MCF 10A (cell line): ENCODE results near the gene PTCD3. TPM values are rescaled to one million over a fixed set of nuclear protein-coding genes. Genes with fewer than 3 reads are reported as not detected.

Experiments used
- Bru-seq: library from RNA; stranded (reverse); fragments of 400-500 nt; gene quantifications from one replicate; lab custom pipeline; 2021; lab: Mats Ljungman, UMichigan
- BruChase-seq, 2 experiments: library from RNA; stranded (reverse); fragments of 400-500 nt; gene quantifications; one replicate each; lab custom pipeline; 2021; lab: Mats Ljungman, UMichigan
- BruUV-seq: library from RNA; stranded (reverse); fragments of 400-500 nt; replicated peaks from 2 replicates; lab custom pipeline; 2021; lab: Mats Ljungman, UMichigan
- CTCF ChIA-PET: fragments of 300-600 bp; sonication (Branson Sonifier 250); formaldehyde crosslinking; extraction: SDS; loops from one replicate; lab custom pipeline; 2021; ENCODE audit warnings: antibody characterized with exemption, inconsistent platforms; lab: Yijun Ruan, JAX
- POLR2A ChIA-PET: fragments of 300-600, 350-650 bp; sonication (Branson Sonifier 250); formaldehyde crosslinking; extraction: SDS; loops from one replicate; lab custom pipeline; 2020; ENCODE audit warnings: antibody characterized with exemption, inconsistent platforms; lab: Yijun Ruan, JAX
- DNase-seq: peaks from one replicate; pipeline ENCODE4 v3.0.0-alpha.2; 2018; ENCODE audit not compliant: unreplicated experiment
- H3K27ac Mint-ChIP-seq: one replicate; pipeline ENCODE4 v1.8.0; 2022; ENCODE audit warnings: mild to moderate bottlenecking, low read depth, mixed read lengths; ENCODE audit not compliant: unreplicated experiment
- H3K27me3 Mint-ChIP-seq: one replicate; pipeline ENCODE4 v1.8.0; 2022; ENCODE audit warnings: mixed read lengths; ENCODE audit not compliant: insufficient read depth, unreplicated experiment
- H3K36me3 Mint-ChIP-seq: one replicate; pipeline ENCODE4 v1.8.0; 2022; ENCODE audit warnings: mild to moderate bottlenecking, moderate library complexity, mixed read lengths; ENCODE audit not compliant: insufficient read depth, unreplicated experiment
- H3K4me1 Mint-ChIP-seq: one replicate; pipeline ENCODE4 v1.8.0; 2022; ENCODE audit warnings: mixed read lengths; ENCODE audit not compliant: insufficient read depth, unreplicated experiment
- H3K4me3 Mint-ChIP-seq: one replicate; pipeline ENCODE4 v1.8.0; 2022; ENCODE audit warnings: mild to moderate bottlenecking, moderate library complexity, mixed read lengths; ENCODE audit not compliant: unreplicated experiment
- H3K9me3 Mint-ChIP-seq: one replicate; pipeline ENCODE4 v1.8.0; 2022; ENCODE audit warnings: mixed read lengths; ENCODE audit not compliant: unreplicated experiment
- CTCF ChIP-seq: fragments of 200-600 bp; IDR thresholded peaks from one replicate; pipeline ENCODE4 v1.8.0; 2022; ENCODE audit warnings: antibody characterized with exemption, mild to moderate bottlenecking; ENCODE audit not compliant: unreplicated experiment
- intact Hi-C: fragments of 100-400 bp; cut with micrococcal nuclease; formaldehyde crosslinking; loops from 2 replicates; pipeline ENCODE4 v1.14.1; 2022
- long read RNA-seq: library from polyadenylated mRNA; stranded (forward); transcript quantifications from one replicate; pipeline ENCODE4 v2.0.0, GENCODE V29; 2022
- total RNA-seq: library from RNA; stranded (reverse); gene quantifications from 2 replicates; pipeline ENCODE4 v1.2.3, GENCODE V29; 2022

The PTCD3 gene
- 95.3 and 96.3 TPM in 2 replicates for total RNA-seq
- Bru-seq, nascent RNA: percentile 92 among the genes with signal in this experiment
- BruChase-seq, experiment 1, labeled RNA remaining after a 6-hour chase: percentile 89 among the genes with signal in this experiment
- percentile 93 among the genes with signal in this experiment for BruChase-seq, experiment 2, labeled RNA remaining after a 2-hour chase
- long read RNA-seq, full-length matches to known transcripts: 67 of 105 reads
- long read RNA-seq, partial matches to known transcripts: 3 of 105 reads
- long read RNA-seq, other reads (novel, unspliced or antisense): 35 of 105 reads

DNA sequence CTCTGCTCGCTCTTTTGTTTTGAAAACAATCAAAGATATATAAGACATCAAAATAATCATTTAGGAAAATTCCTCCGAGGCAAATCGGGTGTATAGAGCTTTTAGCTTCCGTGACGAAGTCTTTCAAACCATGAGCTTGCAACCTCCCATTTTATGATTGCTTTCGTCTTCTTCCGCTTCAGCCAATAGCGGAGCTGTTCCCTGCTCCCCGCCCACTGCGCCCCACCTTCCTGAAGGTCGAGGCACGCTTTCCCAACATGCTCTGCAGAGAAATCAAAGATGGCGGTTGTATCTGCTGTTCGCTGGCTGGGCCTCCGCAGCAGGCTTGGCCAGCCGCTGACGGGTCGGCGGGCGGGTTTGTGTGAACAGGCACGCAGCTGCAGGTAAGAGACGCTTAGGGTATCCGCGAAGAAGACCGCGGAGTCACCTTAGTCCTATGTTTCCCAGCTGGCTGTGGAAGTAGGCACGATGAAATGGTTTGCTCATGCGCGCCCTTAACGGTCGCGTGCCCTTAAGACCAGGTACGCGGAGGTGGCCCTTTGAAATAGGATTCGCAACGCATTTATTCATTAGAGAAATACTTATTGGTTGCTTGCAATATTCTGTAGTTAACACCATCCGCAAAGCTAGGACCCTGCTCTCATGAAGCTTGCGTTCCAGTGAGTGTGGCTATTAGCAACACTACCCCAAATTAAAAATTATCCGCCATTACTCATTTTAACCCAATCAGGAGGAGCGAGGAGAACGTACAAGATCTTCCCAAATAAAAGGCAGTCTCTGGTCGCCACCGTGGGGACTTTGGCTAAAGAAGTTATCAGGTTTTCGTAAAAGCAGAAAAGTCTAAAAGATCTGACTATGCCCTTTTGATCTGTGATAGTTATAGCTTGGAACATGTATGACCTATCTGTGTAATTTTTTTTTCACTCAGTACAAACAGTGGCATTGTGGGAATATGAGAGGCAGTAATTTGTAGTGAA is at the start of gene PTCD3:
Gene PTCD3, plus strand, starts transcription at position 267 of the 977 bp plus-strand sequence. Its CDS starts 13 bp downstream, at position 280.
- H3K27ac Mint-ChIP-seq: peak within 1 kb of the TSS; percentile 99
- TSS peak; percentile 63 for BruUV-seq
- peaks cover 70% of the 10 kb centered on the region for H3K36me3 Mint-ChIP-seq
- peak; percentile 95 for DNase-seq
- H3K4me3 Mint-ChIP-seq: peak within 1 kb of the TSS; percentile 99
- TF ChIP-seq CTCF: no peak
- POLR2A ChIA-PET: interaction anchor here (0.6 to 3.1 kb wide), 36 partner anchors 8 to 568 kb away, joined by 3 to 28 read pairs (median 4); partner anchors contain the start of genes C2orf68, IMMT, KDM3A and MAT2A
- intact Hi-C loops: no loop called here
- no peaks in the 10 kb centered on the region for H3K27me3 Mint-ChIP-seq
- H3K4me1 Mint-ChIP-seq: peaks cover 31% of the 10 kb centered on the region
- CTCF ChIA-PET: interaction anchor here (0.6 to 1.6 kb wide), 9 partner anchors 10 to 377 kb away, joined by 3 to 9 read pairs (median 4); no protein-coding TSS in a partner anchor
- H3K9me3 Mint-ChIP-seq: no peaks in the 10 kb centered on the region

GRCh38 chr2:86056590-86057331 is 49.3 kb upstream of the PTCD3 start:
- BruUV-seq: no TSS peak
- POLR2A ChIA-PET: no interaction called here

GRCh38 chr2:86062043-86062442 is 44.0 kb upstream of the PTCD3 start:
- H3K36me3 Mint-ChIP-seq: peaks cover 69% of the 10 kb centered on the region
- intact Hi-C loops: no loop called here
- peaks cover 25% of the 10 kb centered on the region for H3K4me1 Mint-ChIP-seq
- peak overlapping the region; percentile 88 for H3K27ac Mint-ChIP-seq
- CTCF ChIA-PET: no interaction called here
- no peaks in the 10 kb centered on the region for H3K27me3 Mint-ChIP-seq
- DNase-seq: peak; percentile 50
- H3K9me3 Mint-ChIP-seq: no peaks in the 10 kb centered on the region
- TF ChIP-seq CTCF: no peak
- no peak overlapping the region for H3K4me3 Mint-ChIP-seq
- POLR2A ChIA-PET: no interaction called here
- BruUV-seq: no TSS peak

More at GRCh38 chr2:86056590-86057331, 49.3 kb upstream of the PTCD3 start:
- H3K36me3 Mint-ChIP-seq: peaks cover 76% of the 10 kb centered on the region
- no peak for DNase-seq
- no peak overlapping the region for H3K4me3 Mint-ChIP-seq
- no peaks in the 10 kb centered on the region for H3K27me3 Mint-ChIP-seq
- intact Hi-C loops: no loop called here
- H3K4me1 Mint-ChIP-seq: peaks cover 5% of the 10 kb centered on the region
- no peak overlapping the region for H3K27ac Mint-ChIP-seq
- CTCF ChIA-PET: interaction anchor here (0.7 to 2.0 kb wide), 4 partner anchors 13 to 230 kb away, joined by 3 to 8 read pairs (median 6); no protein-coding TSS in a partner anchor
- H3K9me3 Mint-ChIP-seq: no peaks in the 10 kb centered on the region
- TF ChIP-seq CTCF: no peak
